HG03060 (cell line): Measurements from ENCODE around the gene NUP98.
"Not testable (repeated sequence)": the region's sequence is repeated elsewhere in the genome, so short reads cannot be mapped to it uniquely, and the experiment has no call there.

ENCODE experiments used
- ATAC-seq: cut with Tn5 transposase; IDR thresholded peaks from one replicate; pipeline ENCODE4 v1.9.1; 2021; ENCODE audit warnings: low read depth, moderate number of reproducible peaks; ENCODE audit not compliant: unreplicated experiment

NUP98 gene

DNA sequence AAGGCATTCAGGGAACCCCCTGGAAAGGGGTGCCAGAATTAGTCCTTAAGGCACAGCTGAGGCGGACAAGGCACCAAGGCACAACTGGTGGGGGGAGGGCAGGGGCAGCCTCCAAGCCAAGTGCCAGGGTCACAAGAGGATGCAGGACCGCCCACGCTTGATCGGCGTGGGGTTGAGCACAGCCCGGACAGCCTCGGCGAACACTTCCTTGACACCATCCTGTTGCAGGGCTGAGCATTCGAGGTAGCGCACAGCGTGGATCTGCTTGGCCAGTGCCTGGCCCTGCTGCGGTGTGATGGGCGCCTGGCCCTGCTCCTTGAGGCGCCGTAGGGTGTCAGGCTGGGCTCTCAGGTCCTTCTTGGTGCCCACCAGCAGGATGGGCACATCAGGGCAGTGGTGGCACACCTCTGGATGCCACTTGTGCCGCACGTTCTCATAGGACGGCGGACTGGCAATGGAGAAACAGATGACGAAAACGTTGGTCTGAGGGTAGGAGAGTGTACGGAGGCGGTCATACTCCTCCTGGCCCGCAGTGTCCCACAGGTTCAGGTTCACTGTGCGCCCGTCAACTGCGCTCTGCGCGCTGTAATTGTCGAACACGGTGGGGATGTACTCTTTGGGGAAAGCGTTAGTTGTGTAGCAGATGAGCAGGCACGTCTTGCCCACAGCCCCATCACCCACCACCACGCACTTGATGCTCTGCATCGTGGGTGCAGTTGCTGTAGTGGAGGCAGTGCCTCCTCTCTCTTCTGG lies 30.3 kb upstream of the NUP98 start:
- no peak for ATAC-seq

DNA sequence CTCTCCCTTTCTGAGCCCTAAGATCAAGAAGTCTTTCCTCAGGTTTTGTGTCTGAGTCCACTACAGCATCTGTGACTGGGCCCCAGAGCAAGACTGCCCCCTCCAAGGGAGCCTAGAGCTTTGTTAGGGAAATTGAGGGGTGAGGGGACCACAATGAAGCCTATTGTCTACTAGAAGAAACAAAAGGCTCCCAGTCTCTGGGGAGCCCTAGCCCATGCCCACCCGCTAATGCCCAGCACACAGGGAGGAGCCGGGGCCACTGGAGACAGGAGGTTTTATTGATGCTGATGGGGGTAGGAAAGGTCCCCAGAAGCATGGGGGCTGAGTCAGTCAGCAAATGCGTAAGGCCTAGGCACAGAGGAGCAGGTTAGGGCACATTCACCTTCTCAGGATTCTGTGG lies 29.4 kb upstream of the NUP98 start:
- ATAC-seq = no peak

DNA sequence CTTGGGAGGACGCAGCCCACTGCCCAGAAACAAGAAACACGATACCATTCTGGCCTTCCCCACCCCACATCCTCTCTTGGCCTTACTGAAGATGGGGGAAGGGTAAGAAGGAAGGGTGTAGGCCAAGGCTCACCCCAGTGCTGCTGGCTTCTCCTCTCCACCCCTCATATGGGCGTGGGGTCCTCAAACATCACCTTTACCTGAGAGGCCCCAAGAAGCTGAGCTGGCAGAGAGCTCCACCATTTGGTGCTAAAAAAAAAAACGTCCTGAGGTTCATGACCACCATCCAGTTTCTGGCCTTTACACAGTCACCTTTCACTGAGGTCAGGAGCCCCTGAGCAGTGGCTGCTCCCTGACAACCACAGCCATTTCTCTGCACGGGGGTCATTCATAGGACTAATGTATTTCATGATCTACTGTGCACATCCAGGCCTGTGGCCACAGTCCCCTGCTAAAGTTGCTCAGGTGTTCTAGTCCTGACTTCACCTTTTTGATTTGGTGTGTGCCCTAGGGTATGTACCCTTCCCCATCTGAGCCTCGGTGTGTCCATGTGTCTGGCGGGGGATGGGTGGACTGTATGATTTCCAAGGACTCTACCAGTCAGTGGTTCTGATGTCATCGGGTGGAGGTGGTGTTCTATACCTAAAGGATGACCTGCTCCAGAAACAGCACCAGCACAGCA lies 28.3 kb upstream of the NUP98 start:
- no peak for ATAC-seq

DNA sequence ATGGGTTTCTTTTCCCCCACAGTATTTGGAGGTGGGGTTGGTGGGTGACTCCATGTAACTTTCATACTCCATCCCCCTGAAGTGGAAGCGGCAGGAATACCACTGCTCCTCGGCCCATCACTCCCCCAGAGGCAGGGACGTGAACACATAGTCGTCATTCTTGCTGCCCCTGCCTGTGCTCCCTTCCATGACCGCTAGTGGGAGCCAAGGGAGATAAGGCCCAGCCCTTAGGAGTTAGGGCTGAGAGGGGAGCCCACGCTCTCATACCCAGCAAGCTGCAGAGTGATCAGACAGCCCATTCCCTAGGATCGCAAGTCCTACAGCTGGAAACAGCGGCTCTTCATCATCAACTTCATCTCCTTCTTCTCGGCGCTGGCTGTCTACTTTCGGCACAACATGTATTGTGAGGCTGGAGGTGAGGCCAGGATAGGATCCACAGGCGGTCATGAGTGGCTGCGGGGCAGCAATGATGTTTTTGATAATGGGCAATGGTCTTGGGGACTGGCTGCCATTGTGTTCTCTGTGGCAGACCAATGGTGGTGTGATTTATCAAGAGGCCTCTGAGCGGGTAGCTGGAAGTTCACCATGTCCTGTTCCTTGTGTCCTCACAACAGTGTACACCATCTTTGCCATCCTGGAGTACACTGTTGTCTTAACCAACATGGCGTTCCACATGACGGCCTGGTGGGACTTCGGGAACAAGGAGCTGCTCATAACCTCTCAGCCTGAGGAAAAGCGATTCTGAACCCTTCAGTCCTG lies 27.5 kb upstream of the NUP98 start:
- peak; percentile 55 for ATAC-seq

DNA sequence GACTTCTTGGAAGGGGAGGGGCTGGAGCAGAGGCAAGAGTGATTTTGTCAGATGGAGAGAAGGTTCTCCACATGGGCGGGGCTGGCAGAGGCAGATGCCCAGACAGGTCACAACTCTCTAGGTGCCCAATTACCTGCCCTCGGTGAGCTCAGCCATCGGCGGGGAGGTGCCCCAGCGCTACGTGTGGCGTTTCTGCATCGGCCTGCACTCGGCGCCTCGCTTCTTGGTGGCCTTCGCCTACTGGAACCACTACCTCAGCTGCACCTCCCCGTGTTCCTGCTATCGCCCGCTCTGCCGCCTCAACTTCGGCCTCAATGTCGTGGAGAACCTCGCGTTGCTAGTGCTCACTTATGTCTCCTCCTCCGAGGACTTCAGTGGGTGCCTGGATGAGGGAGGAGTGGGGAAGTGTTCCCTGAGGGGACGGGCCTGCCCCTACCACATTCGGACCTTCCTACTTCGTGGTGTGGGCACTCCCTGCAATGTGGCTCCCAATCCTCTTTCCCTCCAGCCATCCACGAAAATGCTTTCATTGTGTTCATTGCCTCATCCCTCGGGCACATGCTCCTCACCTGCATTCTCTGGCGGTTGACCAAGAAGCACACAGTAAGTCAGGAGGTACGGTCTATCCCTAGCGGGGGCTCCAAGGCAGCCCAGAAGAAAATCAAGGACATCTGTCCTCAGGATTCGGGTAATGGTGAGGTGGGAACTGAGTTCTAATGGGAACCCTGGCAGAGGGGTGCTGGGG lies 26.6 kb upstream of the NUP98 start:
- no peak for ATAC-seq

DNA sequence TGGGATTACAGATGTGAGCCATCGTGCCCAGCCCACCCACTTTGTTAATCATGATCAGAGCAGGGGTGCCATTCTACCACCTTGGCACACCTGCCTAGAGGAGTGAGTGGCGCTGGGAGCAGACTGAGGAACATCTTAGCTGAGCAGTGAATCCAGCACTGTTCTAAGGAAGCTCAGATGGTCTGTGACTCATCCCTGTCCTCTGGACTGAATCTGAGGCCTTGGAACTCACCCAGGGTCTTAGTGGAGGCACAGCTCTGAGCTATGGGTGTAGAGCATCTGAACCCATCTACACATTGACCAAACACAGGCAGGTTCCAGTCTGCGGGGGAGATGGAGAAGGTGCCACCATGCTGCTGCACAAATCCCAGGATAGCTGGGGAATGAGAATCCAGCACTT lies 25.9 kb upstream of the NUP98 start:
- no peak for ATAC-seq

GRCh38 chr11:3822312-3822711 lies 25.0 kb upstream of the NUP98 start:
- ATAC-seq = no peak

- ATAC-seq = no peak
Measured at GRCh38 chr11:3820971-3821370, 23.6 kb upstream of the NUP98 start.

- no peak for ATAC-seq
Measured at GRCh38 chr11:3817181-3817800, 19.9 kb upstream of the NUP98 start.

- ATAC-seq = no peak
Measured at GRCh38 chr11:3816673-3817072, 19.3 kb upstream of the NUP98 start.

DNA sequence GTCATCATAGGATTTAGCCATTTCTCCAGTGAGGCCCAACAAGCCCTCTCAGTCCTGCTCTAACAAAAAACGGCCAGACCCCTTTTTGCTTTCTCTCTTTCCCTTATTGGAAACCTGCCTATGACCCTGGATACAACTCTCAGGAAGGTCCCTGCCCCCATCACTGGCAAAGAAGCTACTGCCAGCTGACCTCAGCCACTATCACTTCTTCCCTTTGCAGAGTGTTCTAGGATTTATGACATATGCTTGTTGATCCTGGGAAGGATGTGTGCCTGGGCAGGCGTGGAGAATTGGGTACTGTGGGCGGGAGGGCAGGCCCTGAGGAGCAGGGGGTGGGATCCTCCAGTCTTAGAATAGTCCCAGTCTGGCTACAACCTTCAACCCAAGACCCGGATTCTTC lies 18.5 kb upstream of the NUP98 start:
- no peak for ATAC-seq

DNA sequence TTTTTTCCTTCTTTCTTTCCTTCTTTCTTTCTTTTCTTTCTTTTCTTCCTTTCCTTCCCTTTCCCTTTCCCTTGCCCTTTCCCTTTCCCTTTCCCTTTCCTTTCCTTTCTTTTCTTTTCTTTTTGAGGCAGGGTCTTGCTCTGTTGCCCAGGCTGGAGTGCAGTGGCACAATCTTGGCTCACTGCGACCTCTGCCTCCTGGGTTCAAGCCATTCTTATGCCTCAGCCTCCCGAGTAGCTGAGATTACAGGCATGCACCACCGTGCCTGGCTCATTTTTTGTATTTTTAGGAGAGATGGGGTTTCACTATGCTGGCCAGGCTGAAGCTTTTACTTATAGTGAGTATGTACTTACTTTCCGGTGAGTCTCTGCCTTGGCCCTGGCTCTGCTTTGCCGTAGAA lies 17.5 kb upstream of the NUP98 start:
- ATAC-seq = not testable (repeated sequence)

DNA sequence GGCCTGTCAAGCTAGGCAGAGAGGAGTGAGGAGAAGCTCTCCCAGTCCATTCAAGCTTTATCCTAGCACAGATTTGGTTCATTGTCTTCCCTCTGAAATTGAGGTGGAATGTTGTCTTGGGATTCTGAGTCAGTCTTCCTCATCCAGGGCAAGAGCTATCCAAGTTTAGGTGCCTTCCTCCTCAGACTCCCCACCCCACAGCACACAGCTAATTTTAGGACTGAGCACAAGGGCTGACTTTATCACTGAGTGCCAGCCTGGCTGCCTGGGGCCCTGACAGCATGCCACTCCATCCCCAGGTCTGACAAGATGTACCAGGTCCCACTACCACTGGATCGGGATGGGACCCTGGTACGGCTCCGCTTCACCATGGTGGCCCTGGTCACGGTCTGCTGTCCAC lies 13.6 kb upstream of the NUP98 start:
- ATAC-seq = no peak

GRCh38 chr11:3810446-3810845 lies 13.1 kb upstream of the NUP98 start:
- ATAC-seq = no peak

- ATAC-seq = no peak
Measured at GRCh38 chr11:3809624-3809928, 12.2 kb upstream of the NUP98 start.

DNA sequence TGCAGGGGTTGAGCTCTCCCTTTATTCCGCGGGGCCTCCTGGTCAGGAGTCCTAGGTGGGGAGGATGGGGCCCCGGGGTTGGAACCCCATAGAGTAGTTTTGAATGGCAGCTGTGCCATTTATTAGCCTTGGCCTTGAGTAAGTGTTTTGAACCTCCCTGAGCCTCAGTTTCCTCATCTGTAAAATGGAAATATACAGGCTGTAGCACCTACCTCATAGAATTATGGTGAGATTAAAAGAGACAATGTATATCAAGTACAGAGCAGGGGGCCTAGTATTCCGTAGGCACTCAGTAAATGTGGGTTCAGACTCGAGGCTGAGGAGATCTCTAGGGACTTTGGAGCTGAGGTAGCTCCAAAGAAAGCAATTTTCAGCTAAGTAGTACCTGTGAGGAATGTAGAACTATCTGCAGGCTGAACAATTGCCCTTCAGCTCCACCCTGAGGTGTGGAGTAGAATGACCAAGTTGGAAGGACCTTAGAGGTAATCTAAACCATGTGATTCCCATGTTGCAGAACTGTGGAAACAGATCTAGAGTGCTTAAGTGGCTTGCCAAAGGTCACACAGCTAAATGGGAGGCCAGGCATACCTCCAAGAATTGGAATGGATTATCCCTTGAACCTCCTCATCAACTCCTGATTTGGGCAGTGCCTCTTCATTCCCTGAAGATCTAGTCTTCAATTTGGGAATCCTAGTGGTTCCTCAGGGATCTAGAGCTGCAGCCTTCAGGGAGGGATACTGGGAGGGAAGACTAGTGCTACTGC lies 11.7 kb upstream of the NUP98 start:
- peak; percentile 59 for ATAC-seq

DNA sequence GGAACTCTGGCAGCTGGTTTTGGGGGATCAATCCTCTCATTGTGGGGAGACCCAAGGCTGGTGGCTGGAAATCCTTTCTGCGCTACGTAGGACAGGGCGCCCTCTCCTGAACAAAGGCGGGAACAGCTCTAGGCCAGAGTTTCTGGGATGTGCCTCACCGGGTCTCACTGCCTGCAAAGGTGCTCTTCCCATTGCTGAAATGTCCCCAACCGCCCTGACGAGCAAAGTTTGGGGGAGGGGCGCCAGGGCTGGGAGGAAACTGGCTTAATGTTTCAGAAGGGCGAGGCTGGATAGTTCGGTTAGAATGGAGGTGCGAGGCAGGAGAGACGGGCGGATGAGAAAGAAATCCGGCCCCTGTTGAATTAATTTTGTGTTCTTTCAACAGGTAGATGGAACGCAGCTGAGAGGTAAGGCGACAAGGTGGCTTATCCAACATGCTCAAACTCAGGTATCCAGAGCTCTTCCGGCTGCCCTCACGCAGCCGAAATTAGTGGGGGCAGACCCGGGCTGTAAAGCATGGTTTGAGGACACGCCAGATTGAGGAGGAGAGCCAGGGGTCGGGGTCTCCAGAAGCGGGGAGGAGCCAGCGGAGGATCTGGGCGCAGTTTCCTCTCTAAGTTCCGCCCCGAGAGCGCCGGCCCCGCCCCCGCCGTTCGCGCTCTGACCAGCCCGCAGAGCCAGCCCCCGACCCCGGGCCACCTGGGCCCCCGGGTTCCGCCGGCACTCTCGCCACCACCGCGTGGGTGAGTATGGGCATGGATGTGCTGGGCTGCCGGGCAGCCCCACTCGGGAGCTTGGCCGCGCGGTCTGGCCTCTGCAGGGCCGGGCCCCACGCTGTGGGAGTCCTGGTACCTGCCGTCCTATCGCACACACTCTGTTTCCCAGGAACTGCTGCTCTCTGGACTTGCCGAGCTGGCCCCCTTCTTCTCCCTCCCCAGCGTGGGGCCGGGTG lies 10.8 kb upstream of the NUP98 start, which contains the start of gene PGAP2:
Gene PGAP2, plus strand, starts transcription at position 652 of the 952 bp plus-strand sequence. CDS start 2,700 bp downstream, outside the sequence.
- no peak for ATAC-seq

GRCh38 chr11:3803726-3804495 lies 6.6 kb upstream of the NUP98 start:
- no peak for ATAC-seq
